Panc1 (cell line): ENCODE measurements around the gene INS. TPM values are rescaled to one million over a fixed set of nuclear protein-coding genes. Genes with fewer than 3 reads are reported as not detected.

Experiments
- ATAC-seq: fragments of 200-7000 bp; cut with Tn5 transposase; 2 replicates; pipeline ENCODE4 v1.9.1; 2020; ENCODE audit warnings: mild to moderate bottlenecking, moderate library complexity
- BruUV-seq: library from RNA; stranded (reverse); fragments of 400-500 nt; replicated peaks from 2 replicates; lab custom pipeline; 2021; lab: Mats Ljungman, UMichigan
- CTCF ChIA-PET: fragments of 300-600 bp; sonication (Branson Sonifier 250); formaldehyde crosslinking; loops from one replicate; lab custom pipeline; 2022; ENCODE audit warnings: antibody characterized with exemption; lab: Charles Lee
- POLR2A ChIA-PET: fragments of 300-600 bp; sonication (Branson Sonifier 250); formaldehyde crosslinking; loops from one replicate; lab custom pipeline; 2022; ENCODE audit warnings: antibody characterized with exemption; lab: Charles Lee
- DNase-seq: peaks from one replicate; pipeline ENCODE4 v3.0.0-alpha.2; 2010; ENCODE audit warnings: low read depth, low spot score
- H3K27ac ChIP-seq: 2 replicates; pipeline ENCODE4 v1.5.1; 2011; ENCODE audit warnings: mild to moderate bottlenecking, low read length, inconsistent platforms
- H3K27me3 ChIP-seq: fragments of 200-500 bp; sonication (Bioruptor generic); 2 replicates; pipeline ENCODE4 v1.6.0; 2014; ENCODE audit warnings: low read length, inconsistent platforms; ENCODE audit not compliant: control insufficient read depth, insufficient read depth
- H3K36me3 ChIP-seq: fragments of 200-500 bp; sonication (Bioruptor generic); 2 replicates; pipeline ENCODE4 v1.5.1; 2014; ENCODE audit warnings: inconsistent platforms, mild to moderate bottlenecking, low read length, moderate library complexity; ENCODE audit not compliant: control insufficient read depth, insufficient read depth
- H3K4me1 ChIP-seq: 2 replicates; pipeline ENCODE4 v1.5.1; 2011; ENCODE audit warnings: inconsistent platforms, mild to moderate bottlenecking, low read length, moderate library complexity; ENCODE audit not compliant: control insufficient read depth, insufficient read depth
- H3K4me3 ChIP-seq, 2 experiments: 2 replicates each; pipeline ENCODE4 v1.5.1; 2011 to 2012; ENCODE audit warnings: low read depth in 2 of 2, low read length in 2 of 2, mild to moderate bottlenecking in 2 of 2, inconsistent platforms in 1 of 2, moderate library complexity in 1 of 2
- H3K9me3 ChIP-seq: fragments of 200-500 bp; sonication (Bioruptor generic); 2 replicates; pipeline ENCODE4 v1.5.1; 2014; ENCODE audit warnings: low read depth, mild to moderate bottlenecking, inconsistent platforms, low read length, moderate library complexity; ENCODE audit not compliant: control insufficient read depth, insufficient read depth
- CTCF ChIP-seq: fragments of 450-650 bp; IDR thresholded peaks from 2 replicates; pipeline ENCODE4 v1.5.1; 2017; ENCODE audit warnings: mild to moderate bottlenecking
- POLR2AphosphoS5 ChIP-seq: IDR thresholded peaks from 2 replicates; pipeline ENCODE4 v1.6.1; 2012; ENCODE audit warnings: mild to moderate bottlenecking, low read depth, low read length, moderate library complexity
- REST ChIP-seq, 2 experiments: IDR thresholded peaks; 2 replicates each; pipeline ENCODE4 v1.6.1; 2011 to 2012; ENCODE audit warnings: low read depth in 2 of 2, control low read depth in 1 of 2, low read length in 1 of 2, mild to moderate bottlenecking in 1 of 2, moderate library complexity in 1 of 2; ENCODE audit not compliant: insufficient read depth in 1 of 2
- SIN3A ChIP-seq: IDR thresholded peaks from 2 replicates; pipeline ENCODE4 v1.6.1; 2012; ENCODE audit warnings: low read depth, mild to moderate bottlenecking, low read length, moderate library complexity, borderline replicate concordance; ENCODE audit not compliant: insufficient read depth
- TCF7L2 ChIP-seq: IDR thresholded peaks from 2 replicates; pipeline ENCODE4 v1.6.1; 2011; ENCODE audit warnings: mild to moderate bottlenecking, low read depth, low read length, inconsistent platforms
- in situ Hi-C: cut with HindIII; loops from 2 replicates; pipeline ENCODE4 v1.10.0; 2016; ENCODE audit warnings: low sequenced_read_pairs, low pct_unique_long_range_greater_than_20kb
- intact Hi-C: fragments of 100-400 bp; cut with micrococcal nuclease; formaldehyde crosslinking; loops from one replicate; pipeline ENCODE4 v1.10.0; 2022; ENCODE audit not compliant: unreplicated experiment
- total RNA-seq: library from RNA; stranded (reverse); gene quantifications from one replicate; pipeline ENCODE4 v1.2.1, GENCODE V29; 2021; ENCODE audit not compliant: unreplicated experiment

The INS gene
- total RNA-seq, 1 experiment from 2014 or later = not detected

- no peaks in the 10 kb centered on the region for H3K9me3 ChIP-seq
- no TSS peak for BruUV-seq
- CTCF ChIA-PET = interaction anchor here (1.3 to 8.3 kb wide), 3 partner anchors 11 to 266 kb away, joined by 3 to 236 read pairs (median 8); no protein-coding TSS in a partner anchor
- no peak overlapping the region for H3K4me3 ChIP-seq
- in situ Hi-C loops (loop anchor here (10.0 kb wide), 1 partner anchor 54 kb away; no protein-coding TSS in a partner anchor), intact Hi-C loops (no loop called here)
- DNase-seq = no peak
- H3K27me3 ChIP-seq = peaks cover 32% of the 10 kb centered on the region
- TF ChIP-seq POLR2AphosphoS5 (no peak), SIN3A (no peak), TCF7L2 (no peak), CTCF (no peak), REST (IDR thresholded peaks at IDR 0.05; ENCODE audit: insufficient read depth in 1 of 2, low read depth in 2 of 2, low read length in 1 of 2) (no peak)
- peaks cover 19% of the 10 kb centered on the region; the same call in 1 of the 2 replicates for H3K4me1 ChIP-seq
- no peak overlapping the region for H3K27ac ChIP-seq
- no peak for ATAC-seq
- POLR2A ChIA-PET = interaction anchor here (0.6 kb wide), 1 partner anchor 78 kb away, joined by 3 read pairs; no protein-coding TSS in a partner anchor
- no peaks in the 10 kb centered on the region for H3K36me3 ChIP-seq
These were observed 12.4 kb downstream of the INS start for GRCh38 chr11:2148595-2148994.

- Histone ChIP-seq H3K4me1 (peaks cover 21% of the 10 kb centered on the region; the same call in 1 of the 2 replicates), H3K4me3 (no peak overlapping the region), H3K27ac (no peak overlapping the region), H3K9me3 (no peaks in the 10 kb centered on the region), H3K36me3 (no peaks in the 10 kb centered on the region), H3K27me3 (peaks cover 44% of the 10 kb centered on the region)
- TF ChIP-seq REST (IDR thresholded peaks at IDR 0.05; ENCODE audit: insufficient read depth in 1 of 2, low read depth in 2 of 2, low read length in 1 of 2) = no peak
- no peak for TF ChIP-seq TCF7L2
- no peak for TF ChIP-seq CTCF
- no peak for TF ChIP-seq POLR2AphosphoS5
- no peak for TF ChIP-seq SIN3A
- CTCF ChIA-PET = interaction anchor here (2.4 to 8.3 kb wide), 2 partner anchors 111 to 265 kb away, joined by 8 to 236 read pairs; no protein-coding TSS in a partner anchor
- BruUV-seq = no TSS peak
- ATAC-seq = no peak
- no peak for DNase-seq
- in situ Hi-C loops = loop anchor here (10.0 kb wide), 1 partner anchor 53 kb away; no protein-coding TSS in a partner anchor
- POLR2A ChIA-PET = no interaction called here
- intact Hi-C loops = no loop called here
These were observed 13.6 kb downstream of the INS start for GRCh38 chr11:2147391-2147790.
